Ovary (tissue), 9 donors: Measurements from ENCODE around the gene PRDM16. TPM values are rescaled to one million over a fixed set of nuclear protein-coding genes. Genes with fewer than 3 reads are reported as not detected.

ENCODE experiments used
- DNase-seq, 5 donors: peaks; one replicate each; pipeline ENCODE4 v3.0.0-alpha.2; 2019 to 2020
- H3K27ac ChIP-seq, 2 donors: fragments of 200-600 bp; one replicate each; pipeline versions ENCODE4 v1.5.1 to v1.8.0; 2019 to 2022
- H3K27me3 ChIP-seq: fragments of 200-600 bp; one replicate; pipeline ENCODE4 v1.8.0; 2022
- H3K36me3 ChIP-seq: fragments of 200-600 bp; sonication (generic); one replicate; pipeline ENCODE4 v1.5.1; 2019
- H3K4me1 ChIP-seq: one replicate; pipeline ENCODE4 v1.8.1; 2013; ENCODE audit warnings: mild to moderate bottlenecking, moderate library complexity; ENCODE audit not compliant: insufficient read depth
- H3K4me3 ChIP-seq: fragments of 200-600 bp; sonication (generic); one replicate; pipeline ENCODE4 v1.5.1; 2017
- H3K9me3 ChIP-seq, 2 donors: fragments of 200-600 bp in 1 of 2; sonication (generic) in 1 of 2; one replicate each; pipeline versions ENCODE4 v1.5.1 to v1.8.1; 2013 to 2019; ENCODE audit warnings: mild to moderate bottlenecking in 1 of 2, moderate library complexity in 1 of 2
- CTCF ChIP-seq, 3 donors: fragments of 450-650 bp in 2 of 3; fragments of 200-600 bp in 1 of 3; IDR thresholded peaks; one replicate each; pipeline versions ENCODE4 v1.5.1 to v1.8.0; 2016 to 2022; ENCODE audit warnings: antibody characterized with exemption in 3 of 3, mild to moderate bottlenecking in 1 of 3
- EP300 ChIP-seq: sonication (generic); formaldehyde crosslinking; IDR thresholded peaks from one replicate; pipeline ENCODE4 v1.6.1; 2017; ENCODE audit warnings: antibody characterized with exemption
- POLR2A ChIP-seq: fragments of 450-650 bp; IDR thresholded peaks from one replicate; pipeline ENCODE4 v1.6.1; 2017; ENCODE audit warnings: antibody characterized with exemption, mild to moderate bottlenecking, moderate library complexity
- WGBS, 3 donors: extraction: QIAGEN DNeasy Blood & Tissue Kit in 1 of 3; methylation state at CpG; one replicate each; pipeline versions ENCODE4 v1.1.5 to v1.1.7; 2013 to 2017; 5-methylcytosine and 5-hydroxymethylcytosine counted together
- intact Hi-C, 4 donors: fragments of 100-400 bp; cut with DNase I; formaldehyde crosslinking; loops; one replicate each; pipeline versions ENCODE4 v1.11.0 to v1.15.1; 2022 to 2023
- polyA plus RNA-seq, 2 donors: library from polyadenylated mRNA; stranded (reverse); fragments of 200-250 nt in 1 of 2; fragments of 350-450 nt in 1 of 2; fragmentation: Illumina TruSeq in 1 of 2; extraction: RNeasy Lipid Tissue Mini Kit (QIAGEN cat#74804) in 1 of 2; gene quantifications; one replicate each; pipeline ENCODE4 v1.2.3, GENCODE V29; 2013 to 2014
- total RNA-seq, 7 donors: library from RNA; depleted of rRNA in 2 of 7; stranded (reverse); fragments of >200 nt in 2 of 7; fragmentation: NEBNext Ultra II Directional in 3 of 7; extraction: Animal tissue kit (Norgen Biotek cat#: 25700) in 3 of 7; gene quantifications; one replicate each; pipeline versions ENCODE4 v1.1.0 to v1.2.4, GENCODE V29; 2016 to 2023
- donor health status: DM: no; HTN: no; CAD: no; lungs with moderate emphysema.
- donor health status: DM: no; HTN: no; CAD: no.
- donor health status: Bipolar disorder and iron deficiency.
- donor health status: DM: yes; HTN: yes; CAD: no.
- donor health status: DM: no; HTN: no; CAD: no.
- donor health status: DM: yes; HTN: yes; CAD: no.

Gene PRDM16
- total and polyA plus RNA-seq, 9 donors = 1.1 to 17.3 (median 3.9) TPM

- no peak overlapping the region for H3K4me3 ChIP-seq
- H3K27ac ChIP-seq = no peak overlapping the region
- no peaks in the 10 kb centered on the region for H3K36me3 ChIP-seq
- no peak for TF ChIP-seq EP300
- no peak for TF ChIP-seq POLR2A
- no peak for TF ChIP-seq CTCF (IDR thresholded peaks at IDR 0.05)
- intact Hi-C loops = no loop called here
- H3K27me3 ChIP-seq = no peaks in the 10 kb centered on the region
- H3K4me1 ChIP-seq = no peaks in the 10 kb centered on the region
- H3K9me3 ChIP-seq = no peaks in the 10 kb centered on the region
- no peak for DNase-seq
- WGBS, 3 donors = 51 to 61% (median 57%) methylated on average over 7 of the region's 7 CpGs
These were observed 23.5 kb downstream of the PRDM16 start for GRCh38 chr1:3092530-3092929.

GRCh38 chr1:3093898-3094626 lies 25.1 kb downstream of the PRDM16 start:
- H3K27me3 ChIP-seq = no peaks in the 10 kb centered on the region
- no peak for DNase-seq
- no peaks in the 10 kb centered on the region for H3K36me3 ChIP-seq
- intact Hi-C loops = no loop called here
- no peaks in the 10 kb centered on the region for H3K9me3 ChIP-seq
- TF ChIP-seq POLR2A (no peak), EP300 (no peak), CTCF (IDR thresholded peaks at IDR 0.05) (no peak)
- 74 to 87% (median 84%) methylated on average over 26 to 27 of the region's 27 CpGs for WGBS, 3 donors
- no peak overlapping the region for H3K4me3 ChIP-seq
- no peaks in the 10 kb centered on the region for H3K4me1 ChIP-seq
- no peak overlapping the region for H3K27ac ChIP-seq

GRCh38 chr1:3094863-3095780 lies 26.1 kb downstream of the PRDM16 start:
- H3K27ac ChIP-seq = no peak overlapping the region
- no peaks in the 10 kb centered on the region for H3K4me1 ChIP-seq
- TF ChIP-seq POLR2A (no peak), EP300 (no peak), CTCF (IDR thresholded peaks at IDR 0.05) (no peak)
- 91 to 94% (median 93%) methylated on average over 26 of the region's 26 CpGs for WGBS, 3 donors
- no peaks in the 10 kb centered on the region for H3K27me3 ChIP-seq
- no peak overlapping the region for H3K4me3 ChIP-seq
- H3K36me3 ChIP-seq = no peaks in the 10 kb centered on the region
- intact Hi-C loops = no loop called here
- no peak for DNase-seq
- no peaks in the 10 kb centered on the region for H3K9me3 ChIP-seq

GRCh38 chr1:3096345-3096744 lies 27.3 kb downstream of the PRDM16 start:
- Histone ChIP-seq H3K27me3 (no peaks in the 10 kb centered on the region), H3K27ac (no peak overlapping the region), H3K36me3 (no peaks in the 10 kb centered on the region), H3K9me3 (no peaks in the 10 kb centered on the region), H3K4me1 (peaks cover 3% of the 10 kb centered on the region), H3K4me3 (no peak overlapping the region)
- WGBS, 3 donors = 81 to 85% (median 84%) methylated on average over 13 of the region's 13 CpGs
- no peak for DNase-seq
- intact Hi-C loops = no loop called here
- TF ChIP-seq EP300 (no peak), CTCF (IDR thresholded peaks at IDR 0.05) (no peak), POLR2A (no peak)
